ENCODE measurements around the gene SPO11.

The SPO11 gene

GRCh38 chr20:57310821-57311514 is 18.6 kb upstream of the SPO11 start:
- DNase-seq, result no peak

GRCh38 chr20:57312138-57312537 is 17.5 kb upstream of the SPO11 start:
- no peak for DNase-seq

DNA sequence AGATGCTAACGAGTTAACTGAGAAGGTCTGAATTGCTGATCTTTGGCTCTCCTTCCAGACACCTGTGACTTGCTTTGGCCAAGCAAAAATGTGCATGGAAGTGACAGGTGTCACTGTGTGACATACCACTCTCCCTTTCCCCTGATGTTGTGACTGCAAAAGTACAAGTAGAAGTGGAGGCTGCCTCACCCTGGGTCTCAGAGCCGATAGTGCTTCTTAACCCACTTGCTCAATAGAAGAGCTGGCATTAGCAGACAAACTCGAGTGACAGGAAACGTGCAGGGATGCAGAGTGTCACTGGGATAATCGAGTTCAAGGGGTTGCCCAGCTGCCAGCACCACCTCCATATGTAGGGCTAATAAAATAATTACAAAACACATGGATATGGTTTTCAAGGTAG is 16.4 kb upstream of the SPO11 start:
- no peak for DNase-seq

- DNase-seq, result no peak
Observed at GRCh38 chr20:57313951-57314350, 15.7 kb upstream of the SPO11 start.

- DNase-seq, result no peak
Observed at GRCh38 chr20:57315083-57315975, 14.3 kb upstream of the SPO11 start.

GRCh38 chr20:57315976-57316480 is 13.6 kb upstream of the SPO11 start:
- no peak for DNase-seq

DNA sequence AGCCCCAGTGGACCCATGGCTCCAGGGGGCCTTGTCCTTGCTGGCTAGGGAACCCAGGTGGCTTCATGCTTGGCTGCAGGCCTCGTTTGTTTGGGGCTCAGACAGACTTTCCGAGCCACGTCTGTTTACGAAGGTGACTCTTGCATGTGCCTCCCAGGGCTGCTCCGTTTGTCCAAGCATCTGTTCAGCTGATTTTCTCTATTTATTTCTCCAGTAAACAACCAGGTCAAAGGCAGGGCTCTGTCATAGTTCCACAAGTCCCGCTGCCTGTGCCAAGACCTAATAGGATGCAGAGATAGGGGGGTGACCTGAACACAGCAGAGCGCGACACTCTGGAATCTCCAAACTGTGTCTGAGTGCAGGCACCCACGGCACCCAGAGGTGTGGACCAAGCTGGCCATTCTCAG is 12.8 kb upstream of the SPO11 start:
- no peak for DNase-seq

- no peak for DNase-seq
Observed at GRCh38 chr20:57317316-57317788, 12.3 kb upstream of the SPO11 start.

GRCh38 chr20:57317789-57318371 is 11.7 kb upstream of the SPO11 start:
- no peak for DNase-seq

- DNase-seq, result no peak
Observed at GRCh38 chr20:57319584-57319983, 10.0 kb upstream of the SPO11 start.

DNA sequence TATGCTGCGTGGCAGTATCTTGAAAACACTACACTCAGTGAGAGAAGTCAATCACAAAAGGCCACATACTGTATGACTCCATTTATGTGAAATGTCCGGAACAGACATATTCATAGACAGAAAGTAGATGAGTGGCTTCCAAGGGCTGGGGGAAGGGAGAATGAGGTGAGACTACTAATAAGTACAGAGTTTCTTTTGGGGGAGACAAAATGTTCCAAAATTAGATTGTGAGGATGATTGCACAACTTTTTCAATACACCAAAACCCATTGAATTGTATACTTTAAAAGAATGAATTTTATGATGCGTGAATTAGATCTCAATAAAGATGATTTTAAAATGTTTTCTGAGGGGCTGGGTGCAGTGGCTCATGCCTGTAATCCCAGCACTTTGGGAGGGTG is 9.2 kb upstream of the SPO11 start:
- DNase-seq, result no peak

DNA sequence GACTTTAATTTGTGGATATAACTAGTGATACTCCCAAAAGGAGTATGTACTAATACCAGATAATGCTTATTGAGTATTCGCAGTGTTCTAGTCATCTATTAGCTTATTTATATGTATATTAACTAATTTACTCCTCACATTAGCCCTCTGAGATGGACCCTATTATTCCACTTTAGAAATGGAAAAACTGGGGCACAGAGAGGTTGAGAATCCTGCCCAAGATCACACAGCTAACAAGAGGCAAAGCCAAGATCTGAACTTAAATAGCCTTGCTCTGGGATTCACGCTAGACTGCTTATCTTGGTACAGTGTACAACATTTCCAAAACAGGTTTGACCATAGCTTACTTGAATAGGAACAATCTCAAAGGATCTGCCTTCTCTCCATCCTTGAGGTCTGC is 8.5 kb upstream of the SPO11 start:
- no peak for DNase-seq

GRCh38 chr20:57322476-57322875 is 7.1 kb upstream of the SPO11 start:
- DNase-seq, result no peak

DNA sequence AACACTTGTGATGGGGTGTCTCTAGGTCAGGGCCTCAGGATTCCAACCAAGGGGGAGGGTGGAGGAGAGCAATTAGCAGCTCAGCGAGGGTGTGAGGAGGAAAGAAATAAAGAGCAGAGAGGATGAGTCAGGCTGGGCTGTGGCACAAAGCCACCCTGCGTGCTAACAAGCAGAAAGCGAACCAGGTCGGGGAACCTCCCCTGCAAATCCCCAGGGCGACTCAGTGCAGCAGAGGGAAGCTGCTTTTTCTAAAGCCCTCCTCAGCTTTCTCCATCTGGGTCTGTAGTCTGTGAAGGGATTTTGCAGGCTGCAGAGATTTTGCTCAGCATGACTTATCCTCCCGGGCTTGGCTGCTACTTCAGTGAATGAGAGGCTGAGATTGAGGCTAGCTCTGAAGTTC is 6.6 kb upstream of the SPO11 start:
- DNase-seq, result no peak

DNA sequence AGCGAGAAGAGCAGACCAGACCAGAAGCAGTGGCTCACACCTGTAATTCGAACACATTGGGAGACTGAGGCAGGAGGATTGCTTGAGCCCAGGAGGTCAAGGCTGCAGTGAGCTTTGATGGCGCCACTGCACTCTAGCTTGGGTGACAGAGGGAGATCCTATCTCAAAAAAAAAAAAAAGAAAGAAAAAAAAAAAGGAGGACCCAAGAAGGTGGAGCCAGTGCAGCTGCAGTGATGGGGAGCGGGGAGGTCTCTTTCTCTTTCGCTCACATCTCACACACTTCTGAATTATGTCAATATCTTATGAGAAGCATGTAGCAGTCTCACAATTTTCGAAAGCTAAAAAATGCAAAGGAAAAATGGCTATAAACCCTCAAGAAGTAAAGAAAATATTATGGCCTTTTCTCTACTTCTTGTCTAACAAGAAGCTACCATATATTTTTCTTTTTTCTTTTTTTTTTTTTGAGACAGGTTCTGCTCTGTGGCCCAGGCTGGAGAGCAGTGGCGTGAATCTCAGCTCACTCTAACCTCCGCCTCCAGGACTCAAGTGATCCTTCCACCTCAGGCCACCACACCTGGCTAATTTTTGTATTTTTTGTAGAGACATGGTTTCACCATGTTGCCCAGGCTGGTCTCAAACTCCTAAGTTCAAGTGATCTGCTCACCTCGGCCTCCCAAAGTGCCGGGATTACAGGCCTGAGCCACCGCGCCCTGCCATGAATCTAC is 3.8 kb upstream of the SPO11 start:
- no peak for DNase-seq

- DNase-seq, result no peak
Observed at GRCh38 chr20:57326667-57327455, 2.7 kb upstream of the SPO11 start.

GRCh38 chr20:57327820-57328219 is 1.8 kb upstream of the SPO11 start:
- DNase-seq, result no peak

DNA sequence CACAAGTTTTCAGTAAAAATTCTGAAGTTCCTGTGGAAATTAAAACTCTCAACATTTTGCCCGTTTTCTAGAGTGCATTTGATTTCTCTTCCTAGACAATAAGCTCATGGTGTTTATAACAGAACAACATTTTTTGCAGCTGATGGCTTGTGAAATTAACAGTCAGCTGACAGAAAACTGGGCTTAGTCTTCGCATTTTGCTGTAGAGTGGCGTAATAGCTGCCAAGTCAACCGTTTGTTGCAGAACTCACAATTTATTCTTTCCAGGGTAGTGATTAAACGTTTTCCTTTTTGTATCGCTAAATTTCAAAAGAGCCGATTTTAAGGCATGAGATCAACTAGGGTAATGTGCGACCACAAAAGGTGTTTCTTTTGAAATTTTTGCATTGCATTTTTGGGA is 1.4 kb downstream of the SPO11 start:
- no peak for DNase-seq

GRCh38 chr20:57332105-57333089 is 2.8 kb downstream of the SPO11 start:
- no peak for DNase-seq

- DNase-seq, result no peak
Observed at GRCh38 chr20:57335392-57335791, 5.8 kb downstream of the SPO11 start.

DNA sequence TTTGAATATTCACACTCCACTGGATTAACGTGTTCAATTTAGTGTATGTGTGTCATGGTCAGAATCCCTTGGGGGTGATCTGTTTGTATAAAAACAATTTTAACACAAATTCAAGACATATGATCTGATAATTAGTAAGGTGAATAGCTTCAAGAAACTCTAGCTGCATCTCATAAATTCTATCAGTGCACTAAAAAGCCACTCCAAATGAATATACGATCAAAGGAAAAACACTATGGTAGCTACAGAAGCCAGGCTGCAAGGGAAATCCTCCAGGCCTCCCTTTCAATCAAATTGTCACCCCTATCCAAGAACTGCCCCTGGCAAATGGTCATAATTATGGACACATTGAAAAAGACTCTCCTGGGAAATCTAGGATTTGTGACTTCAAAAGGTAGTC is 12.1 kb downstream of the SPO11 start:
- DNase-seq, result no peak
